Fibroblast of lung (primary cell): ENCODE measurements around the gene TMEM187. TPM values are rescaled to one million over a fixed set of nuclear protein-coding genes. Genes with fewer than 3 reads are reported as not detected.

Experiments used
- DNase-seq, 2 donors: peaks; one replicate each; pipeline versions ENCODE4 v3.0.0 to v3.0.0-alpha.2; 2010; ENCODE audit warnings: low read depth in 2 of 2
- H2AFZ ChIP-seq: 2 replicates; pipeline ENCODE4 v1.5.1; 2012; ENCODE audit warnings: low read length, control low read depth, inconsistent platforms
- H3K27ac ChIP-seq: 2 replicates; pipeline ENCODE4 v1.5.1; 2011; ENCODE audit warnings: low read length, control low read depth; ENCODE audit not compliant: insufficient read depth
- H3K27me3 ChIP-seq: 2 replicates; pipeline ENCODE4 v1.5.1; 2011; ENCODE audit warnings: mild to moderate bottlenecking, low read length; ENCODE audit not compliant: control insufficient read depth, insufficient read depth
- H3K36me3 ChIP-seq: 2 replicates; pipeline ENCODE4 v1.5.1; 2011; ENCODE audit warnings: low read length; ENCODE audit not compliant: control insufficient read depth, insufficient read depth
- H3K4me1 ChIP-seq: 2 replicates; pipeline ENCODE4 v1.5.1; 2011; ENCODE audit warnings: low read length; ENCODE audit not compliant: control insufficient read depth, insufficient read depth; ENCODE audit errors: extremely low read depth
- H3K4me2 ChIP-seq: 2 replicates; pipeline ENCODE4 v1.5.1; 2011; ENCODE audit warnings: low read length, control low read depth; ENCODE audit not compliant: insufficient read depth; ENCODE audit errors: extremely low read depth
- H3K4me3 ChIP-seq, 4 experiments: fragments of 200-600 bp in 1 of 4; sonication (generic) in 1 of 4; replicated peaks in 1 of 4; 2 replicates each; pipeline ENCODE4 v1.5.1; 2011 to 2016; ENCODE audit warnings: low read length in 4 of 4, low read depth in 3 of 4, mild to moderate bottlenecking in 3 of 4, control low read depth in 2 of 4, inconsistent platforms in 1 of 4, mixed read lengths in 1 of 4; ENCODE audit not compliant: insufficient read depth in 1 of 4; ENCODE audit errors: control extremely low read depth in 1 of 4
- H3K79me2 ChIP-seq: 2 replicates; pipeline ENCODE4 v1.5.1; 2012; ENCODE audit warnings: mild to moderate bottlenecking, low read length, inconsistent platforms; ENCODE audit not compliant: control insufficient read depth, insufficient read depth
- H3K9ac ChIP-seq: 2 replicates; pipeline ENCODE4 v1.5.1; 2011; ENCODE audit warnings: mild to moderate bottlenecking, low read length, control low read depth; ENCODE audit not compliant: insufficient read depth
- H3K9me3 ChIP-seq: 2 replicates; pipeline ENCODE4 v1.5.1; 2012; ENCODE audit warnings: low read depth, low read length; ENCODE audit not compliant: control insufficient read depth, insufficient read depth
- H4K20me1 ChIP-seq: 2 replicates; pipeline ENCODE4 v1.5.1; 2011; ENCODE audit warnings: low read length; ENCODE audit not compliant: control insufficient read depth, insufficient read depth; ENCODE audit errors: extremely low read depth
- CTCF ChIP-seq, 2 donors: IDR thresholded peaks in 1 of 2; conservative IDR thresholded peaks in 1 of 2; 1 replicate in 1 of 2; 2 replicates in 1 of 2; pipeline ENCODE4 v1.5.1; 2011 to 2012; ENCODE audit warnings: low read length in 2 of 2, control low read depth in 1 of 2, inconsistent platforms in 1 of 2, low read depth in 1 of 2, mild to moderate bottlenecking in 1 of 2
- EZH2 ChIP-seq: IDR thresholded peaks from 2 replicates; pipeline ENCODE4 v1.5.1; 2012; ENCODE audit warnings: low read length, control low read depth, mild to moderate bottlenecking; ENCODE audit errors: missing control alignments
- polyA plus RNA-seq, 2 donors: library from polyadenylated mRNA; depleted of rRNA in 1 of 2; stranded (reverse) in 1 of 2; unstranded in 1 of 2; fragments of >200 nt; gene quantifications; 2 replicates each; pipeline ENCODE4 v1.2.1, GENCODE V29; 2011 to 2012; ENCODE audit warnings: missing spikeins in 1 of 2
- total RNA-seq: library from RNA; depleted of rRNA; stranded (reverse); fragments of >200 nt; gene quantifications from 2 replicates; pipeline ENCODE4 v1.2.1, GENCODE V29; 2014

Gene TMEM187
- total and polyA plus RNA-seq, 2 donors (not counting 1 experiment from before 2014, with no cell fraction given), result 4.6 to 8.3 TPM

GRCh38 chrX:153941336-153942252 is 31.0 kb upstream of the TMEM187 start:
- H3K9ac ChIP-seq, result no peak overlapping the region
- H3K4me1 ChIP-seq, result no peaks in the 10 kb centered on the region
- H3K4me2 ChIP-seq, result no peak overlapping the region
- H3K27ac ChIP-seq, result no peak overlapping the region
- no peak overlapping the region for H2AFZ ChIP-seq
- DNase-seq, result no peak
- no peak overlapping the region for H3K4me3 ChIP-seq
- no peaks in the 10 kb centered on the region for H3K27me3 ChIP-seq
- no peaks in the 10 kb centered on the region for H3K9me3 ChIP-seq
- no peaks in the 10 kb centered on the region for H3K79me2 ChIP-seq
- H3K36me3 ChIP-seq, result no peaks in the 10 kb centered on the region
- TF ChIP-seq EZH2 (no peak), CTCF (conservative IDR thresholded peaks at IDR 0.05 in 1 of 2, IDR thresholded peaks at IDR 0.05 in 1 of 2; ENCODE audit: low read depth in 1 of 2, low read length in 2 of 2) (no peak)
- no peaks in the 10 kb centered on the region for H4K20me1 ChIP-seq

- TF ChIP-seq EZH2 (no peak), CTCF (conservative IDR thresholded peaks at IDR 0.05 in 1 of 2, IDR thresholded peaks at IDR 0.05 in 1 of 2; ENCODE audit: low read depth in 1 of 2, low read length in 2 of 2) (no peak)
- H3K27me3 ChIP-seq, result no peaks in the 10 kb centered on the region
- no peaks in the 10 kb centered on the region for H3K4me1 ChIP-seq
- no peaks in the 10 kb centered on the region for H3K36me3 ChIP-seq
- no peak within 1 kb of the TSS for H2AFZ ChIP-seq
- H3K9me3 ChIP-seq, result no peaks in the 10 kb centered on the region
- H3K79me2 ChIP-seq, result no peaks in the 10 kb centered on the region
- no peak within 1 kb of the TSS for H3K9ac ChIP-seq
- H3K4me3 ChIP-seq, result no peak within 1 kb of the TSS
- no peak for DNase-seq
- no peaks in the 10 kb centered on the region for H4K20me1 ChIP-seq
- H3K27ac ChIP-seq, result no peak within 1 kb of the TSS
- H3K4me2 ChIP-seq, result no peak within 1 kb of the TSS
Observed at GRCh38 chrX:153944140-153944799, 28.3 kb upstream of the TMEM187 start, which contains the start of gene RENBP. RENBP (minus strand) TSS chrX:153944643; CDS start chrX:153944610, 33 bp downstream.

- Histone ChIP-seq H4K20me1 (no peaks in the 10 kb centered on the region), H3K27ac (no peak overlapping the region), H3K9me3 (no peaks in the 10 kb centered on the region), H2AFZ (no peak overlapping the region), H3K4me3 (no peak overlapping the region), H3K79me2 (no peaks in the 10 kb centered on the region), H3K9ac (no peak overlapping the region), H3K27me3 (no peaks in the 10 kb centered on the region), H3K36me3 (peaks cover 2% of the 10 kb centered on the region), H3K4me1 (no peaks in the 10 kb centered on the region), H3K4me2 (no peak overlapping the region)
- TF ChIP-seq CTCF (conservative IDR thresholded peaks at IDR 0.05 in 1 of 2, IDR thresholded peaks at IDR 0.05 in 1 of 2; ENCODE audit: low read depth in 1 of 2, low read length in 2 of 2) (no peak), EZH2 (no peak)
- no peak for DNase-seq
Observed at GRCh38 chrX:153944800-153945150, 27.8 kb upstream of the TMEM187 start.
